NCI-H187 treated with DMSO at 0.1 percent for 48 hours (cell line): ENCODE data around the gene EPHB1.

Source experiments
- DNase-seq: peaks from one replicate; lab custom pipeline; 2025; lab: John Stamatoyannopoulos, UW

The EPHB1 gene

GRCh38 chr3:135161425-135161824, 366.4 kb downstream of the EPHB1 start:
- DNase-seq, result no peak

GRCh38 chr3:135163701-135164100, 368.6 kb downstream of the EPHB1 start:
- no peak for DNase-seq

- DNase-seq, result no peak
Measured at GRCh38 chr3:135165260-135165659, 370.2 kb downstream of the EPHB1 start.

- no peak for DNase-seq
Measured at GRCh38 chr3:135166266-135166825, 371.3 kb downstream of the EPHB1 start.

- no peak for DNase-seq
Measured at GRCh38 chr3:135168822-135169221, 373.8 kb downstream of the EPHB1 start.

GRCh38 chr3:135169651-135170050, 374.6 kb downstream of the EPHB1 start:
- no peak for DNase-seq

GRCh38 chr3:135170732-135171131, 375.7 kb downstream of the EPHB1 start:
- DNase-seq, result no peak

GRCh38 chr3:135172191-135172869, 377.3 kb downstream of the EPHB1 start:
- no peak for DNase-seq

GRCh38 chr3:135175728-135176277, 380.7 kb downstream of the EPHB1 start:
- DNase-seq, result no peak

- DNase-seq, result no peak
Measured at GRCh38 chr3:135176881-135177280, 381.8 kb downstream of the EPHB1 start.

GRCh38 chr3:135178566-135178965, 383.5 kb downstream of the EPHB1 start:
- no peak for DNase-seq

GRCh38 chr3:135181408-135181807, 386.3 kb downstream of the EPHB1 start:
- no peak for DNase-seq

GRCh38 chr3:135182364-135182998, 387.4 kb downstream of the EPHB1 start:
- DNase-seq, result no peak

GRCh38 chr3:135190658-135191057, 395.6 kb downstream of the EPHB1 start:
- no peak for DNase-seq

- no peak for DNase-seq
Measured at GRCh38 chr3:135191708-135192107, 396.6 kb downstream of the EPHB1 start.

- no peak for DNase-seq
Measured at GRCh38 chr3:135192929-135193328, 397.9 kb downstream of the EPHB1 start.

- DNase-seq, result no peak
Measured at GRCh38 chr3:135197246-135197645, 402.2 kb downstream of the EPHB1 start.

GRCh38 chr3:135197856-135198255, 402.8 kb downstream of the EPHB1 start:
- no peak for DNase-seq

- no peak for DNase-seq
Measured at GRCh38 chr3:135199137-135199536, 404.1 kb downstream of the EPHB1 start.

GRCh38 chr3:135203026-135203425, 408.0 kb downstream of the EPHB1 start:
- DNase-seq, result no peak

GRCh38 chr3:135213213-135213612, 418.2 kb downstream of the EPHB1 start:
- DNase-seq, result no peak

- no peak for DNase-seq
Measured at GRCh38 chr3:135213822-135214221, 418.8 kb downstream of the EPHB1 start.

GRCh38 chr3:135214400-135214799, 419.3 kb downstream of the EPHB1 start:
- no peak for DNase-seq
